ENCODE results near the gene SEL1L.

GRCh38 chr14:81550001-81550637 lies 16.5 kb upstream of the SEL1L start:
- TF ChIP-seq CTCF (IDR thresholded peaks at IDR 0.05), result no peak
- no peak for TF ChIP-seq POLR2A (IDR thresholded peaks at IDR 0.05)
